GM19043 (cell line): ENCODE measurements around the gene SSR2.

Source experiments
- ATAC-seq: cut with Tn5 transposase; IDR thresholded peaks from one replicate; pipeline ENCODE4 v1.9.1; 2021; ENCODE audit warnings: low read depth; ENCODE audit not compliant: unreplicated experiment

The SSR2 gene

GRCh38 chr1:156020293-156021092, at the start of gene SSR2:
Gene SSR2, minus strand, starts transcription at chr1:156020951. Its CDS starts 784 bp downstream, at chr1:156020167.
- peak; percentile 95 for ATAC-seq

GRCh38 chr1:156070548-156070947, 49.8 kb upstream of the SSR2 start:
- ATAC-seq, result no peak

GRCh38 chr1:156069490-156070455, 49.0 kb upstream of the SSR2 start:
- no peak for ATAC-seq

GRCh38 chr1:156067262-156067661, 46.5 kb upstream of the SSR2 start:
- ATAC-seq, result no peak

GRCh38 chr1:156065871-156066270, 45.1 kb upstream of the SSR2 start:
- no peak for ATAC-seq

GRCh38 chr1:156065212-156065611, 44.5 kb upstream of the SSR2 start:
- no peak for ATAC-seq

GRCh38 chr1:156064615-156065014, 43.9 kb upstream of the SSR2 start:
- ATAC-seq, result no peak

GRCh38 chr1:156063997-156064285, 43.2 kb upstream of the SSR2 start:
- ATAC-seq, result no peak

- no peak for ATAC-seq
These were observed 41.4 kb upstream of the SSR2 start for GRCh38 chr1:156062189-156062588.

- no peak for ATAC-seq
These were observed 40.3 kb upstream of the SSR2 start, which contains the start of gene RAB25 for GRCh38 chr1:156060937-156061636. Gene RAB25, plus strand, starts transcription at chr1:156061160. Its CDS starts 241 bp downstream, at chr1:156061401.

GRCh38 chr1:156056326-156056849, 35.6 kb upstream of the SSR2 start:
- no peak for ATAC-seq

- ATAC-seq, result no peak
These were observed 34.7 kb upstream of the SSR2 start for GRCh38 chr1:156055281-156056048.

- ATAC-seq, result peak; percentile 77
These were observed 33.9 kb upstream of the SSR2 start, which contains the start of gene LAMTOR2 for GRCh38 chr1:156054500-156055280. Gene LAMTOR2, plus strand, starts transcription at chr1:156054782. Its CDS starts 108 bp downstream, at chr1:156054890.

- ATAC-seq, result no peak
These were observed 33.2 kb upstream of the SSR2 start, which contains the start of gene UBQLN4 for GRCh38 chr1:156053768-156054499. Gene UBQLN4, minus strand, starts transcription at chr1:156053798. Its CDS starts 97 bp downstream, at chr1:156053701.

GRCh38 chr1:156052862-156053767, 32.4 kb upstream of the SSR2 start:
- ATAC-seq, result no peak

- ATAC-seq, result no peak
These were observed 30.4 kb upstream of the SSR2 start for GRCh38 chr1:156051011-156051725.

- ATAC-seq, result no peak
These were observed 29.6 kb upstream of the SSR2 start for GRCh38 chr1:156050376-156050775.
